H9 (cell line): ENCODE data around the gene SLC25A46. TPM values are rescaled to one million over a fixed set of nuclear protein-coding genes. Genes with fewer than 3 reads are reported as not detected.

ENCODE experiments used
- DNase-seq: peaks from one replicate; pipeline ENCODE4 v3.0.0-alpha.2; 2017
- H2AFZ ChIP-seq: one replicate; pipeline ENCODE4 v1.6.1; 2013; ENCODE audit warnings: mild to moderate bottlenecking, low read length, control low read depth, moderate library complexity
- H2AK5ac ChIP-seq: 2 replicates; pipeline ENCODE4 v1.6.1; 2013; ENCODE audit warnings: low read length, control low read depth, mixed read lengths; ENCODE audit not compliant: insufficient read length
- H2BK120ac ChIP-seq: one replicate; pipeline ENCODE4 v1.6.1; 2013; ENCODE audit warnings: low read depth, mild to moderate bottlenecking, low read length, control low read depth, inconsistent platforms; ENCODE audit not compliant: poor library complexity, severe bottlenecking
- H2BK12ac ChIP-seq: 2 replicates; pipeline ENCODE4 v1.6.1; 2013; ENCODE audit warnings: low read length, control low read depth, mixed read lengths, low read depth; ENCODE audit not compliant: insufficient read length
- H2BK15ac ChIP-seq: 2 replicates; pipeline ENCODE4 v1.6.1; 2013; ENCODE audit warnings: low read depth, low read length, control low read depth
- H2BK20ac ChIP-seq: one replicate; pipeline ENCODE4 v1.6.1; 2013; ENCODE audit warnings: low read depth, mild to moderate bottlenecking, low read length, control low read depth, inconsistent platforms; ENCODE audit not compliant: poor library complexity, severe bottlenecking
- H2BK5ac ChIP-seq: 2 replicates; pipeline ENCODE4 v1.6.1; 2013; ENCODE audit warnings: low read length, control low read depth, mixed read lengths; ENCODE audit not compliant: insufficient read length
- H3K14ac ChIP-seq: 2 replicates; pipeline ENCODE4 v1.6.1; 2013; ENCODE audit warnings: low read length, control low read depth; ENCODE audit not compliant: insufficient read depth
- H3K18ac ChIP-seq: 2 replicates; pipeline ENCODE4 v1.6.1; 2013; ENCODE audit warnings: low read depth, mild to moderate bottlenecking, mixed read lengths, low read length, control low read depth; ENCODE audit not compliant: insufficient read length
- H3K23ac ChIP-seq: 2 replicates; pipeline ENCODE4 v1.6.1; 2013; ENCODE audit warnings: low read length, control low read depth, mixed read lengths, low read depth; ENCODE audit not compliant: insufficient read length
- H3K23me2 ChIP-seq: 2 replicates; pipeline ENCODE4 v1.6.1; 2013; ENCODE audit warnings: low read depth, mild to moderate bottlenecking, mixed read lengths, low read length, control low read depth; ENCODE audit not compliant: insufficient read length, poor library complexity, severe bottlenecking
- H3K27ac ChIP-seq: 2 replicates; pipeline ENCODE4 v1.5.1; 2013; ENCODE audit warnings: low read length, control low read depth, mixed read lengths, low read depth; ENCODE audit not compliant: insufficient read length
- H3K27me3 ChIP-seq: 2 replicates; pipeline ENCODE4 v1.6.1; 2013; ENCODE audit warnings: low read length, control low read depth, inconsistent platforms; ENCODE audit not compliant: insufficient read depth
- H3K4ac ChIP-seq: 2 replicates; pipeline ENCODE4 v1.6.1; 2013; ENCODE audit warnings: low read depth, mild to moderate bottlenecking, control low read depth, inconsistent platforms, low read length, moderate library complexity
- H3K4me1 ChIP-seq: 2 replicates; pipeline ENCODE4 v1.6.1; 2013; ENCODE audit warnings: low read length, control low read depth, inconsistent platforms; ENCODE audit not compliant: insufficient read depth
- H3K4me2 ChIP-seq: 2 replicates; pipeline ENCODE4 v1.6.1; 2013; ENCODE audit warnings: low read length, control low read depth, mixed read lengths; ENCODE audit not compliant: insufficient read length, insufficient read depth
- H3K56ac ChIP-seq: 2 replicates; pipeline ENCODE4 v1.6.1; 2013; ENCODE audit warnings: low read depth, mild to moderate bottlenecking, mixed read lengths, low read length, control low read depth; ENCODE audit not compliant: insufficient read length
- H3K79me1 ChIP-seq: 2 replicates; pipeline ENCODE4 v1.6.1; 2013; ENCODE audit warnings: low read depth, mild to moderate bottlenecking, moderate library complexity, low read length, control low read depth, inconsistent platforms; ENCODE audit not compliant: insufficient read depth, poor library complexity, severe bottlenecking
- H3K79me2 ChIP-seq: 2 replicates; pipeline ENCODE4 v1.6.1; 2013; ENCODE audit warnings: low read length, control low read depth, inconsistent platforms; ENCODE audit not compliant: insufficient read depth
- H3K9ac ChIP-seq: 2 replicates; pipeline ENCODE4 v1.6.1; 2013; ENCODE audit warnings: low read length, control low read depth, mixed read lengths; ENCODE audit not compliant: insufficient read length; ENCODE audit errors: extremely low read depth
- H3K9me3 ChIP-seq: one replicate; pipeline ENCODE4 v1.6.1; 2013; ENCODE audit warnings: low read depth, low read length, inconsistent platforms; ENCODE audit not compliant: control insufficient read depth
- H3T11ph ChIP-seq: one replicate; pipeline ENCODE4 v1.6.1; 2013; ENCODE audit warnings: mild to moderate bottlenecking, low read length, control low read depth, inconsistent platforms
- H4K20me1 ChIP-seq: one replicate; pipeline ENCODE4 v1.6.1; 2013; ENCODE audit not compliant: control insufficient read depth, insufficient read length, insufficient read depth
- H4K5ac ChIP-seq: 2 replicates; pipeline ENCODE4 v1.6.1; 2013; ENCODE audit warnings: low read depth, mild to moderate bottlenecking, mixed read lengths, low read length, control low read depth; ENCODE audit not compliant: insufficient read length
- H4K8ac ChIP-seq: replicated peaks from 2 replicates; pipeline ENCODE4 v1.6.1; 2013; ENCODE audit warnings: low read length, control low read depth, mixed read lengths, low read depth; ENCODE audit not compliant: insufficient read length
- H4K91ac ChIP-seq: 2 replicates; pipeline ENCODE4 v1.6.1; 2013; ENCODE audit warnings: low read depth, mild to moderate bottlenecking, moderate library complexity, mixed read lengths, low read length, control low read depth; ENCODE audit not compliant: insufficient read length
- H3K27ac Mint-ChIP-seq, 3 experiments: 2 replicates in 2 of 3; 3 replicates in 1 of 3; pipeline ENCODE4 v1.8.0; 2020 to 2021; ENCODE audit warnings: mixed read lengths in 3 of 3, mild to moderate bottlenecking in 1 of 3, moderate library complexity in 1 of 3
- H3K27me3 Mint-ChIP-seq: 2 replicates; pipeline ENCODE4 v1.8.0; 2021; ENCODE audit warnings: low read depth, mild to moderate bottlenecking, moderate library complexity, mixed read lengths
- H3K36me3 Mint-ChIP-seq, 3 experiments: 2 replicates in 2 of 3; 3 replicates in 1 of 3; pipeline ENCODE4 v1.8.0; 2020 to 2021; ENCODE audit warnings: low read depth in 3 of 3, mixed read lengths in 3 of 3; ENCODE audit not compliant: insufficient read depth in 1 of 3
- H3K4me1 Mint-ChIP-seq, 2 experiments: 2 replicates each; pipeline ENCODE4 v1.8.0; 2020; ENCODE audit warnings: mixed read lengths in 2 of 2
- H3K4me3 Mint-ChIP-seq, 2 experiments: 2 replicates in 1 of 2; 3 replicates in 1 of 2; pipeline ENCODE4 v1.8.0; 2020 to 2021; ENCODE audit warnings: mild to moderate bottlenecking in 2 of 2, mixed read lengths in 2 of 2, moderate library complexity in 1 of 2
- H3K9me3 Mint-ChIP-seq, 2 experiments: 2 replicates in 1 of 2; 3 replicates in 1 of 2; pipeline ENCODE4 v1.8.0; 2020; ENCODE audit warnings: mild to moderate bottlenecking in 2 of 2, mixed read lengths in 2 of 2, moderate library complexity in 1 of 2
- CTCF ChIP-seq: fragments of 200-600 bp; sonication (generic); conservative IDR thresholded peaks from 3 replicates; pipeline ENCODE4 v1.8.0; 2021; ENCODE audit warnings: antibody characterized with exemption, mild to moderate bottlenecking
- WGBS: extraction: QIAGEN DNeasy Blood & Tissue Kit; methylation state at CpG from one replicate; pipeline ENCODE4 v1.1.7; 2013; ENCODE audit warnings: missing lambda C conversion rate, low lambda C conversion rate, mixed read lengths; ENCODE audit not compliant: insufficient read length; ENCODE audit errors: extremely low coverage; 5-methylcytosine and 5-hydroxymethylcytosine counted together
- total RNA-seq: library from RNA; stranded (reverse); gene quantifications from 2 replicates; pipeline ENCODE4 v1.2.1, GENCODE V29; 2021

SLC25A46 gene
- total RNA-seq, 1 experiment from 2014 or later = 26.0 TPM

- Histone ChIP-seq H2BK20ac (no peak overlapping the region), H3K79me2 (no peaks in the 10 kb centered on the region), H3K4me1 (0 out of 2 replicates have a peak, but pooled peaks cover 2% of the 10 kb centered on the region), H4K20me1 (no peaks in the 10 kb centered on the region), H3K9ac (no peak overlapping the region), H3T11ph (no peak overlapping the region), H2BK5ac (no peak overlapping the region), H3K27me3 (no peaks in the 10 kb centered on the region), H2AFZ (no peak overlapping the region), H3K79me1 (no peaks in the 10 kb centered on the region), H3K9me3 (no peaks in the 10 kb centered on the region), H3K18ac (no peak overlapping the region), H3K4ac (no peak overlapping the region), H3K27ac (no peak overlapping the region), H3K14ac (no peak overlapping the region), H3K56ac (no peak overlapping the region), H3K4me2 (no peak overlapping the region), H4K5ac (no peak overlapping the region), H4K8ac (no peak overlapping the region), H3K23ac (no peak overlapping the region), H2AK5ac (no peak overlapping the region), H3K23me2 (peaks cover 9% of the 10 kb centered on the region), H4K91ac (no peak overlapping the region), H2BK12ac (no peak overlapping the region), H2BK15ac (no peak overlapping the region), H2BK120ac (no peak overlapping the region)
- Mint-ChIP-seq H3K4me1 (peaks cover 9 to 12% of the 10 kb centered on the region in 2 experiments), H3K27me3 (peaks cover 26% of the 10 kb centered on the region), H3K36me3 (peaks cover 0 to 4% (median 3%) of the 10 kb centered on the region in 3 experiments; a peak in 3 of 7 replicates), H3K27ac (no peak overlapping the region), H3K9me3 (peaks cover 2 to 4% of the 10 kb centered on the region in 2 experiments; a peak in 3 of 5 replicates), H3K4me3 (no peak overlapping the region)
- no CpG with 5 or more reads among the region's 1 CpG for WGBS
- no peak for TF ChIP-seq CTCF
- no peak for DNase-seq
These were observed 3.3 kb upstream of the SLC25A46 start for GRCh38 chr5:110735556-110735955.
